Metanephros (tissue), 2 donors: ENCODE data around the gene SNURF. TPM values are rescaled to one million over a fixed set of nuclear protein-coding genes. Genes with fewer than 3 reads are reported as not detected.

Experiments used
- small RNA-seq: library from RNA; depleted of rRNA; stranded (forward); fragments of <200 nt; gene quantifications from one replicate; pipeline ENCODE3, GENCODE V24; 2014; ENCODE audit warnings: low replicate concordance
- total RNA-seq: library from RNA; depleted of rRNA; stranded (reverse); fragments of >200 nt; gene quantifications from one replicate; pipeline ENCODE4 v1.2.3, GENCODE V29; 2014

SNURF gene, protein sequence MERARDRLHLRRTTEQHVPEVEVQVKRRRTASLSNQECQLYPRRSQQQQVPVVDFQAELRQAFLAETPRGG
- 59.5 TPM for total RNA-seq

DNA sequence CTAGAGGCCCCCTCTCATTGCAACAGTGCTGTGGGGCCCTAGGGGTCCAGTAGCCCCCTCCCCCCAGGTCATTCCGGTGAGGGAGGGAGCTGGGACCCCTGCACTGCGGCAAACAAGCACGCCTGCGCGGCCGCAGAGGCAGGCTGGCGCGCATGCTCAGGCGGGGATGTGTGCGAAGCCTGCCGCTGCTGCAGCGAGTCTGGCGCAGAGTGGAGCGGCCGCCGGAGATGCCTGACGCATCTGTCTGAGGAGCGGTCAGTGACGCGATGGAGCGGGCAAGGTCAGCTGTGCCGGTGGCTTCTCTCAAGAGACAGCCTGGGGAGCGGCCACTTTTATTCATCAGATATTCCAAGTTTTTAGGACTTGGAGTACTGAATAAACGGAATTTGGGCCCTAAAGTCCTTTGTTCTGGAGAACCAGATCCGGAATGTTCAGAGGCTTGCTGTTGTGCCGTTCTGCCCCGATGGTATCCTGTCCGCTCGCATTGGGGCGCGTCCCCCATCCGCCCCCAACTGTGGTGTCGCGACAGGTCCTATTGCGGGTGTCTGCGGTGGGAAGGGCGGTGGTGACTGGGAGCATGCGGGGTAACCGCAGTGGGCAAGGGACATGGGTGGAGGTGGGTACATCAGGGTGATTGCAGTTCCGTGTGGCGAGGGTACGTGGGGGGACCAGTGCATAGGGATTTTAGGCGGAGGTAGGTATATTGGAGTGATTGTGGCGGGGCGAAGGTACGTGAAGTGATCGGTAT is at the start of gene SNURF, which contains the start of gene SNRPN:
SNURF (plus strand) TSS at position 205 of the 748 bp plus-strand sequence; CDS start at position 267, 62 bp downstream.
SNRPN (plus strand) TSS at position 205 of the 748 bp plus-strand sequence. CDS start 19,467 bp downstream, outside the sequence.

Small RNA genes lying within 50 kb of the gene (small RNA-seq; reads per million reads assigned to genes)
- gene AC090602.1 (not detected), gene AC124312.4 (not detected), gene AC124312.5 (not detected)

Other genes starting within 250 kb of the SNURF start
- 188 TPM for gene SNRPN, start within 50 bp of the SNURF start, total RNA-seq